Activated naive CD4-positive, alpha-beta T cell (primary cell): Measurements from ENCODE around the gene SIRPA.

ENCODE experiments used
- DNase-seq, 4 experiments: peaks; one replicate each; lab custom pipeline; 2025; lab: John Stamatoyannopoulos, UW

The SIRPA gene

GRCh38 chr20:1934156-1934555, 38.9 kb downstream of the SIRPA start:
- DNase-seq: no peak

GRCh38 chr20:1934721-1935573, 39.7 kb downstream of the SIRPA start:
- no peak for DNase-seq

- DNase-seq: no peak
Measured at GRCh38 chr20:1935696-1936366, 40.6 kb downstream of the SIRPA start.

GRCh38 chr20:1937316-1937976, 42.2 kb downstream of the SIRPA start:
- no peak for DNase-seq

GRCh38 chr20:1938464-1939269, 43.5 kb downstream of the SIRPA start:
- DNase-seq: no peak

DNA sequence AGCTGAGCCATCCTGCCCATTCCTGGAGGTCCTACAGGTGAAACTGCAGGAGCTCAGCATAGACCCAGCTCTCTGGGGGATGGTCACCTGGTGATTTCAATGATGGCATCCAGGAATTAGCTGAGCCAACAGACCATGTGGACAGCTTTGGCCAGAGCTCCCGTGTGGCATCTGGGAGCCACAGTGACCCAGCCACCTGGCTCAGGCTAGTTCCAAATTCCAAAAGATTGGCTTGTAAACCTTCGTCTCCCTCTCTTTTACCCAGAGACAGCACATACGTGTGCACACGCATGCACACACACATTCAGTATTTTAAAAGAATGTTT, 44.0 kb downstream of the SIRPA start:
- no peak for DNase-seq

DNA sequence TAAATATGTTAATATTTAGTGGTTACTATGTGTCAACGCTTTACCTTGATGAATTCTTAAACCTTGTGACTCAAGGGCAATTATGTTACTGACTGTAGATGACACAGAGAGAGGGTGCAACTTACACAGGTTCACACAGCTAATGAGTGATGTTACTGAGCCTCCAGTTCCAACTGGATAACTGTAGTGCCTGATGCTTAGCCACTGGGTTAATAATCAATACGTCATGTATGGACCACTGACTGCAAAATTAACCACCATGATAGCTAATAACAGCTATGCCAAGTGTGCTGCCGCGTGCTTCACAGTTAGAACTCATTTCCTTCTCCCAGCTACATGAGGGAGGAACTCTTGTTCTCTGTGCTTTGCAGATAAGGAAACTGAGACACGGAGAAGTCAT, 45.4 kb downstream of the SIRPA start:
- no peak for DNase-seq

DNA sequence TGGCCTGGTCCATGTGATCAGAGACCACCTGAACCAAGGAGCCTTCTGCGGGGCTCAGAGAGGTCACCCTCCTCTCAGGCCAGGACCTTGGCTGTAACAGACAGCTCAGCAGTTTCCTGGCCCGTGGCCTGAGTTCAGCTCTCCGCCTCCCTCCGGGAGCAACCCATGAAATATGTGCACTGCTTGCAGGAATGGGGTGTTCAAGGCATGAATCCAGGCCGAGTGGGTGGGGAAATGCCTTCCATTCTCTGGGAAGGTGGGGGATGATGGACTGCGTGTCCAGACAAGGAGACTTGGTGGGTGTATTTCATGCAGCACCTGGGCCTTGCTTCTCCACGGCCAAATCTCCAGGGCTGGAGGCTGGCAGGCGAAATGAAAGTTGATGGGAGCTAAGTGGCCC, 46.0 kb downstream of the SIRPA start:
- DNase-seq: no peak

- DNase-seq: no peak
Measured at GRCh38 chr20:1942061-1942460, 46.9 kb downstream of the SIRPA start.

DNA sequence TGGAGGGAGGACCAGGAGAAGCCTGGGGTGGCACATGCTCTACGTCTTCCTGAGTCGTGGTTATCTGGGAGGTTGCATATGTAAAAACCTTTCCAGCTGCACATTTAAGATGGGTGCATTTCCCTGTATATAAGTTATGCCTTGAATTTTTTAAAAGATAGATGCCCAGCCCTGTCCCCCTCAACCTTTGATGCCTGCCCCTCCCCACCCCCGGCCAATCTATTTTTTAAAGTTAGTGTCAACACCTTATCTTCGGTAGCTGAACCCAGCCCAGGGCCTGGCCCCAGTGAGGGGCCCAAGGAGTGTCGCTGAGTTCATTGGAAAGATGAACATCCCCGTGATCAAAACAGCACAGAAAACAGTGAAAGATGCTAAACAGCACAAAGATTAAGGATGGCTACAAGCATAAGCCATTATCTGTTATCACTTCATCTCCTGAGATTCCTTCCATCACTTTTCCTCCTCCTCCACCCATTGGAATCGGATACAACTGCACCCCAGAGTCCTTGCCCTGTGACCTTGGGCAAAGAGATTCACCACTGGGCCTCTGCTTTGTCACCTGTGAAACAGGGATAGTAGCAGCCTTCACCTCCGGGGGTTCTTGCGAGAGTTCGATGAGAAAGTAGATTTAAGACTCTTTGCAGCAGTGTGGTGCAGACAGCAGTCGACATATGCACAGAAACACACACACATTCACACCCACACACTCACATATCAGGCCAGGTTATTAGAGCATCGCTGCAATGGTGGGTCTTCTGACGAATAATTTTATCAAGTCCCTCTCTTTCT, 47.5 kb downstream of the SIRPA start:
- DNase-seq: no peak

- no peak for DNase-seq
Measured at GRCh38 chr20:1943275-1944002, 48.2 kb downstream of the SIRPA start.

DNA sequence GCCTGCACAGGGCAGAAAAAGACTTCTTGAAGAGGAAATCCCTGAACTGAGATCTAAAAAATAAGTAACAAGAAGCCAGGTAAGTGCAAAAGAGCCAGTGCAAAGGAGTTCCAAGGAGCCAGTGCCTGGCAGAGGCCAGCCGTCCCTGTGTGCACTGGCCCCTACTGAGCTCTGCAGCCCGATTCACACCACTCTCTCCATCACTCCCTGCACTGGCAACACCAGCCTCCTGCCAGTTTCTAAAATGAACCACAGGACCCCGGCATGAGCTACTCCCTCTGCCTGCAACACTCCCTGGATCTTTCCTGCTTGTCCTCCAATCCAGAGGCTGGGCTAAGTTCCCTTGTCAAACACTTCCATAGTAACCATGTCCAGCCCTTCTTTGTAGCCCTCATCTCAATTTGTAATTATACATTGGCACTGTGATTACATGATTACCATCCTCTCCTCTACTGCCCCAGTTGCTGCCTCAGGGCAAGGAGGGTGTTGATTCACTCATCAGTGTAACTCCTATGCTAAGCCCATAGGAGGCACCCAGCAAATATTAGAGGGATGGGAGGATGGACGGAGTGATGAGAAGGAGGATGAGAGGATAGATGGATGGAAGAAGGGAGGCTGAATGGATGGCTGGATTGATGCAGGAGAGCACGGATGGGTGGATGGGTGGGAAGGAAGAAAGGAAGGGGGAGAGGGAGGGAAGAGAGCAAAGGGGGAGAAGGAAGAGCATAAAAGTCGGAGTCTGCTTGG, 49.3 kb downstream of the SIRPA start:
- no peak for DNase-seq

GRCh38 chr20:1945134-1945618, 50.0 kb downstream of the SIRPA start:
- DNase-seq: no peak

GRCh38 chr20:1945660-1946059, 50.5 kb downstream of the SIRPA start:
- no peak for DNase-seq

DNA sequence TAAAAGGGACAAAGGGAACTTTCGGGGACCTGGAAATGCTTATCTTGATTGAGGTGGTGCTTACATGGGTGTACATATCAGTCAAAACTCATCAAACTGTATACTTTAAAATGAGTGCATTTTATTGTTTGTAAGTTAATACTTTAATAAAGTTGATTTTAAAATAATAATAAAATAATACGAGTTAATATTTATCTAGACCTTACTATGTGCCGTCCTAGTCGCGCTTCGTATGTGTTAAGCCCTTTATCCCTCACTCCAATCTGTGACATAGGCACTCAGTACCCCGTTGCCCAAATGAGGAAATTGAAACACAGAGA, 51.2 kb downstream of the SIRPA start:
- DNase-seq: no peak

- DNase-seq: no peak
Measured at GRCh38 chr20:1946762-1947534, 51.7 kb downstream of the SIRPA start.

DNA sequence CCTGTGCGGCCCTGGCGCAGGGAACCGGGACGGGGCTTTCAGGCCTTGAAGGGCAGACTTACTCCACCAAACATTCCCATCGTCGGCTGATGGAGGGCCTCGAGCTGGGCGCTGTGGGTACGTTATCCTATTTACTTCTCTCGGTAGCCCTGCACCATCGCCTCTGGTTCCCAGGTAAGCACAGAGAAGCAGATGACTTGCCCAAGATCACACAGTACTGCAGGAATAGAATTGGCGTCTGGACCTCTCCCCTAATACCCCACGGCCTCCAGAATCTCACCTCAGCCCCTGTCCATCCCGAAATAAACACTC, 52.3 kb downstream of the SIRPA start:
- DNase-seq: no peak

DNA sequence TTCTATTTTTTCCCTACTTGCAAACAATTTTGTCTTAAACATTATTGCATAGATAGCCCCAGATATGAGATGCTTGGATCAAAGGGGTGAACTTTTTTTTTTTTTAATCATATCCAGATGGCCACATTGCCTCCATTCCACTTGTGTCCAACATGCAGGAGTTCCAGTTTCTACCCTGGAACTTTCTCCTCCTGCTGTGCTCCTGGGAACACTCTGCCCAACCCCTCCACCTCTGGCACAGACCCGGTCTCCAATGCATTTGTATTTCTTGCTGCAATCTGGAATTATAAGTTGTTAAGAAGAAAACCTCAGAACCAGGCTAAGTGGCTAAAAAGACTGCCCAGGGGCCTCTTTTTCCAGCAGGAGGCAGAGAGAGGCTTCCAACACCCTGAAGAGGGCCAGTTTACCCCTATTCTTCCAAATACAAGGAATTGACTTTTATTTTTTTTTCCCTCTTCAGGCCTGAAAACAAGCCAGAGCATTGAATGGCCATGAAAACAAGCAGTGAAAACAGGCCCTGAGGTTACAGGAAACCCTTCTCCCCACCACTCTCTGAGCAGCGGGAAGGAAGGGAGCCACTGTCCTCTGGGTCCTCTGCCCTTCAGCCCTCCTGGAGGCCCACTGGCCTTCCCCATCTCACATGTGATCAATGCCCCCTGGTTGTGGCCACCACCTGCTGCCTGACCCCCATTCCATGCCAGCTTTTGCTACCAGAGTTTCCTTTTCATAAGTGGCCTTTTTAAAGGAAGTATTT, 54.3 kb downstream of the SIRPA start:
- DNase-seq: no peak

GRCh38 chr20:1950836-1951235, 55.6 kb downstream of the SIRPA start:
- DNase-seq: no peak
